H9 (cell line): ENCODE measurements around the gene GTF2A1L. TPM values are rescaled to one million over a fixed set of nuclear protein-coding genes. Genes with fewer than 3 reads are reported as not detected.

Experiments used
- DNase-seq: peaks from one replicate; pipeline ENCODE4 v3.0.0-alpha.2; 2017
- H2AFZ ChIP-seq: one replicate; pipeline ENCODE4 v1.6.1; 2013; ENCODE audit warnings: mild to moderate bottlenecking, low read length, control low read depth, moderate library complexity
- H2AK5ac ChIP-seq: 2 replicates; pipeline ENCODE4 v1.6.1; 2013; ENCODE audit warnings: low read length, control low read depth, mixed read lengths; ENCODE audit not compliant: insufficient read length
- H2BK120ac ChIP-seq: one replicate; pipeline ENCODE4 v1.6.1; 2013; ENCODE audit warnings: low read depth, mild to moderate bottlenecking, low read length, control low read depth, inconsistent platforms; ENCODE audit not compliant: poor library complexity, severe bottlenecking
- H2BK12ac ChIP-seq: 2 replicates; pipeline ENCODE4 v1.6.1; 2013; ENCODE audit warnings: low read length, control low read depth, mixed read lengths, low read depth; ENCODE audit not compliant: insufficient read length
- H2BK15ac ChIP-seq: 2 replicates; pipeline ENCODE4 v1.6.1; 2013; ENCODE audit warnings: low read depth, low read length, control low read depth
- H2BK20ac ChIP-seq: one replicate; pipeline ENCODE4 v1.6.1; 2013; ENCODE audit warnings: low read depth, mild to moderate bottlenecking, low read length, control low read depth, inconsistent platforms; ENCODE audit not compliant: poor library complexity, severe bottlenecking
- H2BK5ac ChIP-seq: 2 replicates; pipeline ENCODE4 v1.6.1; 2013; ENCODE audit warnings: low read length, control low read depth, mixed read lengths; ENCODE audit not compliant: insufficient read length
- H3K14ac ChIP-seq: 2 replicates; pipeline ENCODE4 v1.6.1; 2013; ENCODE audit warnings: low read length, control low read depth; ENCODE audit not compliant: insufficient read depth
- H3K18ac ChIP-seq: 2 replicates; pipeline ENCODE4 v1.6.1; 2013; ENCODE audit warnings: low read depth, mild to moderate bottlenecking, mixed read lengths, low read length, control low read depth; ENCODE audit not compliant: insufficient read length
- H3K23ac ChIP-seq: 2 replicates; pipeline ENCODE4 v1.6.1; 2013; ENCODE audit warnings: low read length, control low read depth, mixed read lengths, low read depth; ENCODE audit not compliant: insufficient read length
- H3K23me2 ChIP-seq: 2 replicates; pipeline ENCODE4 v1.6.1; 2013; ENCODE audit warnings: low read depth, mild to moderate bottlenecking, mixed read lengths, low read length, control low read depth; ENCODE audit not compliant: insufficient read length, poor library complexity, severe bottlenecking
- H3K27ac ChIP-seq: 2 replicates; pipeline ENCODE4 v1.5.1; 2013; ENCODE audit warnings: low read length, control low read depth, mixed read lengths, low read depth; ENCODE audit not compliant: insufficient read length
- H3K27me3 ChIP-seq: 2 replicates; pipeline ENCODE4 v1.6.1; 2013; ENCODE audit warnings: low read length, control low read depth, inconsistent platforms; ENCODE audit not compliant: insufficient read depth
- H3K4ac ChIP-seq: 2 replicates; pipeline ENCODE4 v1.6.1; 2013; ENCODE audit warnings: low read depth, mild to moderate bottlenecking, control low read depth, inconsistent platforms, low read length, moderate library complexity
- H3K4me1 ChIP-seq: 2 replicates; pipeline ENCODE4 v1.6.1; 2013; ENCODE audit warnings: low read length, control low read depth, inconsistent platforms; ENCODE audit not compliant: insufficient read depth
- H3K4me2 ChIP-seq: 2 replicates; pipeline ENCODE4 v1.6.1; 2013; ENCODE audit warnings: low read length, control low read depth, mixed read lengths; ENCODE audit not compliant: insufficient read length, insufficient read depth
- H3K56ac ChIP-seq: 2 replicates; pipeline ENCODE4 v1.6.1; 2013; ENCODE audit warnings: low read depth, mild to moderate bottlenecking, mixed read lengths, low read length, control low read depth; ENCODE audit not compliant: insufficient read length
- H3K79me1 ChIP-seq: 2 replicates; pipeline ENCODE4 v1.6.1; 2013; ENCODE audit warnings: low read depth, mild to moderate bottlenecking, moderate library complexity, low read length, control low read depth, inconsistent platforms; ENCODE audit not compliant: insufficient read depth, poor library complexity, severe bottlenecking
- H3K79me2 ChIP-seq: 2 replicates; pipeline ENCODE4 v1.6.1; 2013; ENCODE audit warnings: low read length, control low read depth, inconsistent platforms; ENCODE audit not compliant: insufficient read depth
- H3K9ac ChIP-seq: 2 replicates; pipeline ENCODE4 v1.6.1; 2013; ENCODE audit warnings: low read length, control low read depth, mixed read lengths; ENCODE audit not compliant: insufficient read length; ENCODE audit errors: extremely low read depth
- H3K9me3 ChIP-seq: one replicate; pipeline ENCODE4 v1.6.1; 2013; ENCODE audit warnings: low read depth, low read length, inconsistent platforms; ENCODE audit not compliant: control insufficient read depth
- H3T11ph ChIP-seq: one replicate; pipeline ENCODE4 v1.6.1; 2013; ENCODE audit warnings: mild to moderate bottlenecking, low read length, control low read depth, inconsistent platforms
- H4K20me1 ChIP-seq: one replicate; pipeline ENCODE4 v1.6.1; 2013; ENCODE audit not compliant: control insufficient read depth, insufficient read length, insufficient read depth
- H4K5ac ChIP-seq: 2 replicates; pipeline ENCODE4 v1.6.1; 2013; ENCODE audit warnings: low read depth, mild to moderate bottlenecking, mixed read lengths, low read length, control low read depth; ENCODE audit not compliant: insufficient read length
- H4K8ac ChIP-seq: replicated peaks from 2 replicates; pipeline ENCODE4 v1.6.1; 2013; ENCODE audit warnings: low read length, control low read depth, mixed read lengths, low read depth; ENCODE audit not compliant: insufficient read length
- H4K91ac ChIP-seq: 2 replicates; pipeline ENCODE4 v1.6.1; 2013; ENCODE audit warnings: low read depth, mild to moderate bottlenecking, moderate library complexity, mixed read lengths, low read length, control low read depth; ENCODE audit not compliant: insufficient read length
- H3K27ac Mint-ChIP-seq, 3 experiments: 2 replicates in 2 of 3; 3 replicates in 1 of 3; pipeline ENCODE4 v1.8.0; 2020 to 2021; ENCODE audit warnings: mixed read lengths in 3 of 3, mild to moderate bottlenecking in 1 of 3, moderate library complexity in 1 of 3
- H3K27me3 Mint-ChIP-seq: 2 replicates; pipeline ENCODE4 v1.8.0; 2021; ENCODE audit warnings: low read depth, mild to moderate bottlenecking, moderate library complexity, mixed read lengths
- H3K36me3 Mint-ChIP-seq, 3 experiments: 2 replicates in 2 of 3; 3 replicates in 1 of 3; pipeline ENCODE4 v1.8.0; 2020 to 2021; ENCODE audit warnings: low read depth in 3 of 3, mixed read lengths in 3 of 3; ENCODE audit not compliant: insufficient read depth in 1 of 3
- H3K4me1 Mint-ChIP-seq, 2 experiments: 2 replicates each; pipeline ENCODE4 v1.8.0; 2020; ENCODE audit warnings: mixed read lengths in 2 of 2
- H3K4me3 Mint-ChIP-seq, 2 experiments: 2 replicates in 1 of 2; 3 replicates in 1 of 2; pipeline ENCODE4 v1.8.0; 2020 to 2021; ENCODE audit warnings: mild to moderate bottlenecking in 2 of 2, mixed read lengths in 2 of 2, moderate library complexity in 1 of 2
- H3K9me3 Mint-ChIP-seq, 2 experiments: 2 replicates in 1 of 2; 3 replicates in 1 of 2; pipeline ENCODE4 v1.8.0; 2020; ENCODE audit warnings: mild to moderate bottlenecking in 2 of 2, mixed read lengths in 2 of 2, moderate library complexity in 1 of 2
- CTCF ChIP-seq: fragments of 200-600 bp; sonication (generic); conservative IDR thresholded peaks from 3 replicates; pipeline ENCODE4 v1.8.0; 2021; ENCODE audit warnings: antibody characterized with exemption, mild to moderate bottlenecking
- WGBS: extraction: QIAGEN DNeasy Blood & Tissue Kit; methylation state at CpG from one replicate; pipeline ENCODE4 v1.1.7; 2013; ENCODE audit warnings: missing lambda C conversion rate, low lambda C conversion rate, mixed read lengths; ENCODE audit not compliant: insufficient read length; ENCODE audit errors: extremely low coverage; 5-methylcytosine and 5-hydroxymethylcytosine counted together
- total RNA-seq: library from RNA; stranded (reverse); gene quantifications from 2 replicates; pipeline ENCODE4 v1.2.1, GENCODE V29; 2021

The GTF2A1L gene
- total RNA-seq, 1 experiment from 2014 or later = not detected

- Histone ChIP-seq H3K79me2 (no peaks in the 10 kb centered on the region), H3K23me2 (no peaks in the 10 kb centered on the region), H2BK20ac (no peak overlapping the region), H3K9me3 (no peaks in the 10 kb centered on the region), H3K79me1 (no peaks in the 10 kb centered on the region), H3K56ac (no peak overlapping the region), H4K91ac (no peak overlapping the region), H3K4me2 (no peak overlapping the region), H3K27me3 (no peaks in the 10 kb centered on the region), H3T11ph (no peak overlapping the region), H4K8ac (no peak overlapping the region), H2BK15ac (no peak overlapping the region), H4K20me1 (no peaks in the 10 kb centered on the region), H3K18ac (no peak overlapping the region), H2AFZ (no peak overlapping the region), H3K27ac (no peak overlapping the region), H3K14ac (no peak overlapping the region), H2BK12ac (no peak overlapping the region), H3K4me1 (peaks cover 3% of the 10 kb centered on the region; the same call in 1 of the 2 replicates), H3K23ac (no peak overlapping the region), H3K4ac (no peak overlapping the region), H2BK5ac (no peak overlapping the region), H2AK5ac (no peak overlapping the region), H3K9ac (no peak overlapping the region), H4K5ac (no peak overlapping the region), H2BK120ac (no peak overlapping the region)
- TF ChIP-seq CTCF = no peak
- DNase-seq = no peak
- WGBS = no CpG with 5 or more reads among the region's 1 CpG
- Mint-ChIP-seq H3K4me1 (peaks cover 23 to 26% of the 10 kb centered on the region in 2 experiments), H3K9me3 (no peaks in the 10 kb centered on the region), H3K27me3 (no peaks in the 10 kb centered on the region), H3K4me3 (no peak overlapping the region), H3K36me3 (no peaks in the 10 kb centered on the region), H3K27ac (no peak overlapping the region)
Observed at GRCh38 chr2:48715956-48716355, 98.3 kb downstream of the GTF2A1L start.
